Duodenal mucosa (tissue), 2 donors: Measurements from ENCODE around the gene SLC11A1.

Experiments used
- H3K27ac ChIP-seq: one replicate; pipeline ENCODE4 v1.7.0; 2013; ENCODE audit warnings: low read depth, low read length
- H3K27me3 ChIP-seq, 2 donors: one replicate each; pipeline ENCODE4 v1.7.0; 2013; ENCODE audit warnings: low read length in 2 of 2, control low read depth in 1 of 2; ENCODE audit not compliant: insufficient read depth in 2 of 2, control insufficient read depth in 1 of 2
- H3K36me3 ChIP-seq, 2 donors: one replicate each; pipeline ENCODE4 v1.7.0; 2013; ENCODE audit warnings: low read length in 2 of 2, control low read depth in 1 of 2; ENCODE audit not compliant: insufficient read depth in 2 of 2, control insufficient read depth in 1 of 2
- H3K4me1 ChIP-seq, 2 donors: one replicate each; pipeline ENCODE4 v1.7.0; 2013; ENCODE audit warnings: low read length in 2 of 2, control low read depth in 1 of 2; ENCODE audit not compliant: insufficient read depth in 2 of 2, control insufficient read depth in 1 of 2
- H3K4me3 ChIP-seq, 2 donors: one replicate each; pipeline ENCODE4 v1.7.0; 2013; ENCODE audit warnings: low read length in 2 of 2, low read depth in 1 of 2
- H3K9ac ChIP-seq, 2 donors: one replicate each; pipeline ENCODE4 v1.7.0; 2013; ENCODE audit warnings: low read length in 2 of 2, low read depth in 1 of 2
- H3K9me3 ChIP-seq, 2 donors: one replicate each; pipeline ENCODE4 v1.7.0; 2013; ENCODE audit warnings: low read length in 2 of 2, control low read depth in 1 of 2; ENCODE audit not compliant: control insufficient read depth in 1 of 2

Gene SLC11A1

DNA sequence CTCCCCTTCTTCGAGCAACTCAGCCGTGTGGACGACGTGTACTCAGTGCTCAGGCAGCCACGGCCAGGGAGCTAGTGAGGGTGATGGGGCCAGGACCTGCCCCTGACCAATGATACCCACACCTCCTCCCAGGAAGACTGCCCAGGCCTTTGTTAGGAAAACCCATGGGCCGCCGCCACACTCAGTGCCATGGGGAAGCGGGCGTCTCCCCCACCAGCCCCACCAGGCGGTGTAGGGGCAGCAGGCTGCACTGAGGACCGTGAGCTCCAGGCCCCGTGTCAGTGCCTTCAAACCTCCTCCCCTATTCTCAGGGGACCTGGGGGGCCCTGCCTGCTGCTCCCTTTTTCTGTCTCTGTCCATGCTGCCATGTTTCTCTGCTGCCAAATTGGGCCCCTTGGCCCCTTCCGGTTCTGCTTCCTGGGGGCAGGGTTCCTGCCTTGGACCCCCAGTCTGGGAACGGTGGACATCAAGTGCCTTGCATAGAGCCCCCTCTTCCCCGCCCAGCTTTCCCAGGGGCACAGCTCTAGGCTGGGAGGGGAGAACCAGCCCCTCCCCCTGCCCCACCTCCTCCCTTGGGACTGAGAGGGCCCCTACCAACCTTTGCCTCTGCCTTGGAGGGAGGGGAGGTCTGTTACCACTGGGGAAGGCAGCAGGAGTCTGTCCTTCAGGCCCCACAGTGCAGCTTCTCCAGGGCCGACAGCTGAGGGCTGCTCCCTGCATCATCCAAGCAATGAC lies 22.4 kb downstream of the SLC11A1 start:
- Histone ChIP-seq H3K27ac (no peak overlapping the region), H3K9ac (no peak overlapping the region), H3K4me1 (peaks cover 35 to 46% of the 10 kb centered on the region in 2 donors), H3K36me3 (peaks cover 19 to 39% of the 10 kb centered on the region in 2 donors), H3K27me3 (no peaks in the 10 kb centered on the region), H3K4me3 (no peak overlapping the region), H3K9me3 (no peaks in the 10 kb centered on the region)

DNA sequence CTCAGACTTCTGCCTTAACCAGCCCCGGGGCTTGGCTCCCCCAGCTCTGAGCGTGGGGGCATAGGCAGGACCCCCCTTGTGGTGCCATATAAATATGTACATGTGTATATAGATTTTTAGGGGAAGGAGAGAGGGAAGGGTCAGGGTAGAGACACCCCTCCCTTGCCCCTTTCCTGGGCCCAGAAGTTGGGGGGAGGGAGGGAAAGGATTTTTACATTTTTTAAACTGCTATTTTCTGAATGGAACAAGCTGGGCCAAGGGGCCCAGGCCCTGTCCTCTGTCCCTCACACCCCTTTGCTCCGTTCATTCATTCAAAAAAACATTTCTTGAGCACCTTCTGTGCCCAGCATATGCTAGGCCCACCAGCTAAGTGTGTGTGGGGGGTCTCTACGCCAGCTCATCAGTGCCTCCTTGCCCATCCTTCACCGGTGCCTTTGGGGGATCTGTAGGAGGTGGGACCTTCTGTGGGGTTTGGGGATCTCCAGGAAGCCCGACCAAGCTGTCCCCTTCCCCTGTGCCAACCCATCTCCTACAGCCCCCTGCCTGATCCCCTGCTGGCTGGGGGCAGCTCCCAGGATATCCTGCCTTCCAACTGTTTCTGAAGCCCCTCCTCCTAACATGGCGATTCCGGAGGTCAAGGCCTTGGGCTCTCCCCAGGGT lies 23.1 kb downstream of the SLC11A1 start:
- Histone ChIP-seq H3K4me1 (peaks cover 35 to 46% of the 10 kb centered on the region in 2 donors), H3K9ac (peak overlapping the region; percentile 51 to 60), H3K36me3 (peaks cover 19 to 39% of the 10 kb centered on the region in 2 donors), H3K9me3 (no peaks in the 10 kb centered on the region), H3K27ac (peak overlapping the region; percentile 90), H3K4me3 (peak overlapping the region; percentile 65 to 66), H3K27me3 (no peaks in the 10 kb centered on the region)

DNA sequence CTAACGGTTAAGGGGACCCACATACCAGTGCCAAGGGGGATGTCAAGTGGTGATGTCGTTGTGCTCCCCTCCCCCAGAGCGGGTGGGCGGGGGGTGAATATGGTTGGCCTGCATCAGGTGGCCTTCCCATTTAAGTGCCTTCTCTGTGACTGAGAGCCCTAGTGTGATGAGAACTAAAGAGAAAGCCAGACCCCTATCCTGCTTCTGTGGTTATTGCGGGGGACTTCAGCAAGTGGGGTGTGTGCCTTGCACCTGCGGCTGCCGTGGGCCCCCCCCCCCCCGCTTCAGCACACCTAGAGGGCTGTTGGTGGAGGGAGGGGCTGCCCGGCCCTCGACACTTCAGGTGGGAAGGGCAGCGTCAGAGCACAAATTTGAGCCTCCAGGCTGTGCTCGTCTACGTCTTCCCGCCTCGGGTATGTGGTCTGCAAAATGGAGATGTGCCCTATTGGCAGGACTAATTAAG lies 23.7 kb downstream of the SLC11A1 start:
- Histone ChIP-seq H3K4me1 (peaks cover 35 to 46% of the 10 kb centered on the region in 2 donors), H3K27me3 (no peaks in the 10 kb centered on the region), H3K27ac (peak overlapping the region; percentile 90), H3K36me3 (peaks cover 19 to 39% of the 10 kb centered on the region in 2 donors), H3K4me3 (peak overlapping the region; percentile 65 to 66), H3K9ac (peak overlapping the region; percentile 51 to 60), H3K9me3 (no peaks in the 10 kb centered on the region)

DNA sequence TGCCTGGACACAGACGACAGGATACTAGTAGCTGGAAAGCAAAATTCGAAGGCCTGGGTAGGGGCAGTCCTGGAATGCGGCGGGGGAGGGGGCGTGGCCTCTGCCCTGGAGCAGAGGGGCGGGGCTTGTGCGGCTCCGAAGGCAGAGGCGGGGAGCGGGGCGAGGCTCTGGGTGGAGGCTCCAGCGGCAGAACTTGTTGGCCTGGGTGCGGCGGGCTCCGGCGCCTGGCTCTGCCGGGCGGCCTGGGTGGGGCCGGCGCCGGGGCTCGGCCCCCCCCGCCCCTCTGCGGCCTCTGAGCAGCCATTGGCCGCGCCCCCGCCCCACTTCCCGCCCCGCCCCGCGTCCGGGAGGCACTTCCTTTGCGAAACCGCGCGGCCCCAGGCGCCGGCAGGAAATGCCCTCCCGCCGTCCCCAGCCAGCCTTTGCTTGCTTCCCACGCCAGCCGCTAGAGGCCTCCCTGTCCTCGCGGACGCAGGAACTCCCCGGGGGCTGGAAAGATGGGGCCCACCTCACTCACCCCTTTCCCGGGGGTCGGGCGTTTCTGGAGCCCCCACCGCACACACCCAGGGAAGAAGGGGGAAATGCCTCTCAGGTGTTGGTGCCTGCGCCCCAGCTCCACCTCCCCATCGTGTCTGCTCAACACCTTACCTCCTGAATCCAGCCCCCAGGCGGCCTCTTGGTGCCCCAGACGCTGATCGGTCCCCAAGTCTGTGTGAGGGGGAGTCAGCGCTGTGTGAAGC lies 24.3 kb downstream of the SLC11A1 start:
- Histone ChIP-seq H3K9ac (peak overlapping the region; percentile 70 to 84), H3K9me3 (no peaks in the 10 kb centered on the region), H3K4me3 (peak overlapping the region; percentile 65 to 71), H3K36me3 (peaks cover 19 to 39% of the 10 kb centered on the region in 2 donors), H3K27ac (peak overlapping the region; percentile 90), H3K4me1 (peaks cover 33 to 41% of the 10 kb centered on the region in 2 donors), H3K27me3 (no peaks in the 10 kb centered on the region)

DNA sequence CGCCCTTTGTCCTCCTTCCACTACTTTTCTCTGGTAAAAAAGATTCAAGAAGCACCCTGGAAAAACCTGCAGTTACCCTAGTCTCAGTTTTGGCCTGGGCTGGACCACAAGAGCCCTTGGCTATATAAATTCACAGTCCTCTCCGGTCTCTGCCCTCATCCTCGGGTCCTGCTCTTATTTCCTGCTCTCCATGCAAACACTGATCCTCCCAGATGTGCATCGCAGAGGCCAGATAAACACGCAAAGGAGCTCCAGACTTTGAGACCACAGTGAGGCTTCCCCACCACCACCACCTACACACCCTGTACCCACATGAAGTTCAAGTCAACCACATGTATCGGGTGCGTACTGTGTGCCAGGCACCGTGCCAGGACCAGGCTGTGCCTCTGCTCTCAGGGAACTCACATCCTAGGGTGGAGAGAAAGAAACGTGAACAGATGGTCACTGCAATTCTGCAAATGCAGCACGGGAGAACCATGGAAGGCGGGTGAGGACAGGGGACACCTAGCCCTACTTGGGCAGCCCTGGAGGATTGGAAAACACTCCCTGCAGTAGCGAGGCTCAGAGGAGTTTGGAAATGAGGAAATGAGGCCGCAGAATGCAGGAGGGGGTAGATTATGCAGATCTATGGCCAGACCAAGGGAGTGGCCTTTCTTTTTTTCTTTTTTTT lies 25.0 kb downstream of the SLC11A1 start:
- Histone ChIP-seq H3K9me3 (no peaks in the 10 kb centered on the region), H3K9ac (peak overlapping the region; percentile 70 to 84), H3K36me3 (peaks cover 16 to 32% of the 10 kb centered on the region in 2 donors), H3K27me3 (no peaks in the 10 kb centered on the region), H3K4me3 (peak overlapping the region; percentile 50 to 71), H3K27ac (peak overlapping the region; percentile 60), H3K4me1 (peaks cover 26 to 34% of the 10 kb centered on the region in 2 donors)

DNA sequence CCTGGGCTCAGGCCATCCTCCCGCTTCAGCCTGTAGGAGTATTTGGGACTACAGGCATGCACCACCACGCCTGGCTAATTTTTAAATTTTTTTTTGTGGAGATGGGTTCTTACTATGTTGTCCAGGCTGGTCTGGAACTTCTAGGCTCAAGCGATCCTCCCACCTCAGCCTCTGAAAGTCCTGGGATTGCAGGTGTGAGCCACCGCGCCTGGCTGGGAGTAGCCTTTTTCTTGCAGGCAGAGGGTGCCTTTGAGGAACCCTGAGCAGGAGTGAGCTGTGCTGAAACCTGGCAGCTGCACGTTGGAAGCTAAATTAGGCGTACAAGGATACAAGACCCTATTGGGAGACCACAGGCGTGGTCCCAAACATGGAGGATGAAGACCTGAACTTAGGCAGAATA lies 25.6 kb downstream of the SLC11A1 start:
- Histone ChIP-seq H3K4me1 (peaks cover 20 to 27% of the 10 kb centered on the region in 2 donors), H3K9me3 (no peaks in the 10 kb centered on the region), H3K4me3 (no peak overlapping the region), H3K27ac (peak overlapping the region; percentile 60), H3K27me3 (no peaks in the 10 kb centered on the region), H3K9ac (no peak overlapping the region), H3K36me3 (peaks cover 10 to 26% of the 10 kb centered on the region in 2 donors)

DNA sequence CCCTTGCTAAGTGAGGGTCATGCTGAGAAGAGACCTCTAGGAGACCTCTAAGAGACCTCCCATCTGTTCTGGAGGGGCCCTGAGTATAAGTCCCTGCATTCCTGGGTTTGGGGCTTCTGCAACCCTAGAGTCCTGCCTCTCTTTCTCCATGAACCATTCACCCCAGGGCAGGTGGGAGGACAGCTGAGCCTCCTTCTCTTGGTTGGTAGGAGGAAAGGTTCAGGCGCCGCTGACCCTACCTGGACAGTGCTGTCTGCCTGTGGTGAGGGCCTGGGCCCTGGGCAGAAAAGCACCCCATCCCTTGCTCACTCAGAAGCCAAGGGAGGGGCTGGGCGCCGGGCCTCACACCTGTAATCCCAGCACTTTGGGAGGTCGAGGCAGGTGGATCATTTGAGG lies 36.2 kb downstream of the SLC11A1 start:
- Histone ChIP-seq H3K4me3 (peak overlapping the region in 1 of 2 donors; percentile 8), H3K27me3 (no peaks in the 10 kb centered on the region), H3K4me1 (peaks cover 16 to 25% of the 10 kb centered on the region in 2 donors), H3K36me3 (peaks cover 0 to under 1% of the 10 kb centered on the region in 2 donors), H3K9ac (no peak overlapping the region), H3K9me3 (no peaks in the 10 kb centered on the region), H3K27ac (no peak overlapping the region)

DNA sequence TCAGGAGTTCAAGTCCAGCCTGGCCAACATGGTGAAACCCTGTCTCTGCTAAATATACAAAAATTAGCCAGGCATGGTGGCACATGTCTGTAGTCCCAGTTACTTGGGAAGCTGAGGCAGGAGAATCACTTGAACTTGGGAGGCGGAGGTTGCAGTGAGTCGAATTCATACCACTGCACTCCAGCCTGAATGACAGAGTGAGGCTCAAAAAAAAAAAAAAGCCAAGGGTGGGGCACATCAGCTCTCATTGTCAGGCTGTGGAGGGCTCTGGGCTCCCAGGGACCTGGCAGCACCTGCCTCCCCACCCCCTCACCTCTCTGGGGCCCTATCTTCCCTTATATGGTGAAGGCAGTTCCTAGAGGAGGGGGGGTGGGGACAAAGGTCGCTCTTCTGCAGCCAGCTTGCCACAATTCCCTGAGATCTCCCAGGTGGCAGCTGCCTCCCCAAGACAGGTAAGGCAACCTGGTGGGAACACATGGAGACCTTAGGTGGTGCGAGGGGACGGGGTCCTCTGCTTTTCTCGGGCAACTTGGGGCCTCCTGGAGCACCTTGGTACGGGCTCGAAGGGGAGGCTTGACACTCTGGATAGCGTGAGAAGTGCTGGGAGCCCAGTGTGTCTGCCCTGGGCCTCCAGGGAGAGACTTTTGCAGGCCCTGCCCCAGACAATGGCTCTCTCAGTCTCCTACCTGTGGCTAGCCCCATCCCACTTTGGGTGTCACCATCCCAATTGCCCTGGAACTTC lies 36.8 kb downstream of the SLC11A1 start, which contains the start of gene VIL1:
TSS of gene VIL1 (plus strand) at position 407 of the 742 bp plus-strand sequence. CDS start 4,656 bp downstream, outside the sequence.
- H3K36me3 ChIP-seq = peaks cover 0 to 6% of the 10 kb centered on the region in 2 donors
- peak within 1 kb of the TSS; percentile 36 for H3K27ac ChIP-seq
- H3K9ac ChIP-seq = peak within 1 kb of the TSS; percentile 82 to 98

DNA sequence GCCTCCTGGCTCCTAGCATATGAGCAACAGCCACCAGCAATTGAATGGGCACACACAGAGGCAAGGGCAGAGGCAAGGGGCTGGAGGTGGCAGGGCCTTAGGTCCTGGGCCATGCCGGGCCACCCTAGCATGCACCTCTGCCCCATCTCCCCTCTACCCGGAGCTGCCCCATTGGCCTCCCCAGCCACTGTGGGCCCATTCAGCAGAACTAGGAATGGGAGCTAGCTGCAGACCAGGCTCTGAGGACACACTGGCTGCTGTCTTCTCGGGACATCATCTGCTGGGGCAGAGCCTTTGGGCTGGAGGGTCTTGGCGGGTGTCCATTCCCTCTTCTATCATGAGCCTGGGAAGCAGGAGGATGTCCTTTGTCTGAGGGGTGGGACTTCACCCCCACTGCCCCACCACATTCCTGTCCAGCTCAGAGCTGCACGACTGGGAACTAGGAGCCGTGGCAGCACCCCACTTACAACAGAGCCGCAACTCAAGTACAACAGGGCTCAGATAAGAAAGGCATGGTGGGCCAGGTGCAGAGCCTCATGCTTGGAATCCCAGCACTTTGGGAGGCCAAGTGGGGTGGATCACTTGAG lies 37.6 kb downstream of the SLC11A1 start:
- H3K9me3 ChIP-seq = no peaks in the 10 kb centered on the region
- H3K27me3 ChIP-seq = no peaks in the 10 kb centered on the region
- peak overlapping the region; percentile 80 to 86 for H3K4me3 ChIP-seq
- peak overlapping the region; percentile 36 for H3K27ac ChIP-seq
- H3K36me3 ChIP-seq = peaks cover 4 to 12% of the 10 kb centered on the region in 2 donors
- peaks cover 16 to 25% of the 10 kb centered on the region in 2 donors for H3K4me1 ChIP-seq
- peak overlapping the region; percentile 82 to 98 for H3K9ac ChIP-seq

More for the DNA sequence above, 36.8 kb downstream of the SLC11A1 start, which contains the start of gene VIL1:
- Histone ChIP-seq H3K27me3 (no peaks in the 10 kb centered on the region), H3K9me3 (no peaks in the 10 kb centered on the region), H3K4me1 (peaks cover 16 to 25% of the 10 kb centered on the region in 2 donors), H3K4me3 (peak within 1 kb of the TSS; percentile 80 to 86)
